Gastroesophageal sphincter (tissue), 4 donors: ENCODE results near the gene RYR2. TPM values are rescaled to one million over a fixed set of nuclear protein-coding genes. Genes with fewer than 3 reads are reported as not detected.

Experiments
- ATAC-seq: fragments of 150-250 bp; one replicate; pipeline ENCODE4 v1.9.1; 2016; ENCODE audit warnings: mild to moderate bottlenecking, moderate library complexity
- H3K27ac ChIP-seq, 4 donors: fragments of 200-600 bp; sonication (generic) in 3 of 4; 1 replicate in 3 of 4; 2 replicates in 1 of 4; pipeline ENCODE4 v1.5.1; 2016 to 2019
- H3K27me3 ChIP-seq: fragments of 200-600 bp; sonication (generic); one replicate; pipeline ENCODE4 v1.5.1; 2019
- H3K36me3 ChIP-seq, 2 donors: fragments of 200-600 bp; sonication (generic); one replicate each; pipeline ENCODE4 v1.5.1; 2019; ENCODE audit warnings: control low read depth in 1 of 2
- H3K4me1 ChIP-seq, 3 donors: fragments of 200-600 bp; sonication (generic); 1 replicate in 2 of 3; 2 replicates in 1 of 3; pipeline ENCODE4 v1.5.1; 2016 to 2019; ENCODE audit warnings: control low read depth in 2 of 3
- H3K4me3 ChIP-seq, 2 donors: fragments of 200-600 bp; sonication (generic); one replicate each; pipeline ENCODE4 v1.5.1; 2019; ENCODE audit warnings: mild to moderate bottlenecking in 1 of 2, moderate library complexity in 1 of 2
- H3K9me3 ChIP-seq, 3 donors: fragments of 200-600 bp; sonication (generic); one replicate each; pipeline ENCODE4 v1.5.1; 2017 to 2019; ENCODE audit warnings: control low read depth in 2 of 3
- EP300 ChIP-seq: sonication (generic); formaldehyde crosslinking; IDR thresholded peaks from one replicate; pipeline ENCODE4 v1.6.1; 2017; ENCODE audit warnings: antibody characterized with exemption, mild to moderate bottlenecking
- POLR2A ChIP-seq, 2 donors: fragments of 450-650 bp; IDR thresholded peaks; one replicate each; pipeline ENCODE4 v1.6.1; 2017; ENCODE audit warnings: antibody characterized with exemption in 2 of 2, mild to moderate bottlenecking in 2 of 2, moderate library complexity in 1 of 2
- POLR2AphosphoS5 ChIP-seq: sonication (generic); formaldehyde crosslinking; IDR thresholded peaks from one replicate; pipeline ENCODE4 v1.6.1; 2017; ENCODE audit warnings: antibody characterized with exemption
- WGBS, 2 donors: methylation state at CpG; one replicate each; pipeline ENCODE4 v1.1.5; 2018; ENCODE audit warnings: low coverage in 1 of 2; 5-methylcytosine and 5-hydroxymethylcytosine counted together
- total RNA-seq, 4 donors: library from RNA; depleted of rRNA; stranded (reverse); fragments of >200 nt; gene quantifications; one replicate each; pipeline ENCODE4 v1.1.0, GENCODE V29; 2016
- TF ChIP-seq, protein P1 (sequence below), 4 experiments: fragments of 200-600 bp in 2 of 4; fragments of 450-650 bp in 2 of 4; sonication (generic) in 1 of 4; IDR thresholded peaks; one replicate each; pipeline ENCODE4 v1.5.1; 2017 to 2019; ENCODE audit warnings: antibody characterized with exemption in 4 of 4, mild to moderate bottlenecking in 2 of 4, moderate library complexity in 2 of 4

The RYR2 gene
- total RNA-seq, 4 donors from 2014 or later: 27.4 to 78.8 (median 42.7) TPM

DNA sequence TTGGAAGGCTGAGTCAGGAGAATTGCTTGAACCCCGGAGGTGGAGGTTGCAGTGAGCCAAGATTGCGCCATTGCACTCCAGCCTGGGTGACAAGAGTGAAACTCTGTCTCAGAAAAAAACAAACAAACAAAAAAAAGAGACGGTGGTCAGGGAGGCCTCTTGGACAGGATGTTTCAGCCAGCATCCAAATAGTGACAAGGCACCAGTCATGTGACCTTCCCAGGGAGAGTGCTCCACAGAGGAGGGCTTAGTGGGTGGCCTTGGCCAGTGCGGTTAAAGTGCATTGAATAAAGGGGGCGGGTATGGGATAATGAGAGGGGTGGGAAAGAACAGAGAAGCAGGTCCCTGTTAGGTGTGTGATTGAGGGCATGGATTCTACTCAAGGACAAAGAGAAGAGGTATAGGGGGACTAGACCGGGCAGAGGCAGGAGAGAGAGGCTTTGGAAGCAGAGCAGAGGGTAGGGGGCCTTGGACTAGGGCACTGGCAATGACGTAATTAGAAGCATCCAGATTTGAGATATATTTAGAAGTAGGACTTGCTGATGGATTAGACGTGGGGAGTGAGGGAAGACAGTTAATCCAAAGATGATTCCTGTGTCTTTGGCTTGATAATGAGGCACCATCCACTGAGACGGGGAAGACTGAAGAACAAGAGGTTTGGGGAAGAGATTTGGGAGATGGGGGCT lies 12.0 kb upstream of the RYR2 start:
- no peaks in the 10 kb centered on the region for H3K9me3 ChIP-seq
- H3K4me1 ChIP-seq: peaks cover 0 to 26% (median 13%) of the 10 kb centered on the region in 3 donors
- H3K36me3 ChIP-seq: no peaks in the 10 kb centered on the region
- TF ChIP-seq POLR2AphosphoS5 (no peak), POLR2A (IDR thresholded peaks at IDR 0.05) (no peak), EP300 (no peak)
- TF ChIP-seq, protein P1, sequence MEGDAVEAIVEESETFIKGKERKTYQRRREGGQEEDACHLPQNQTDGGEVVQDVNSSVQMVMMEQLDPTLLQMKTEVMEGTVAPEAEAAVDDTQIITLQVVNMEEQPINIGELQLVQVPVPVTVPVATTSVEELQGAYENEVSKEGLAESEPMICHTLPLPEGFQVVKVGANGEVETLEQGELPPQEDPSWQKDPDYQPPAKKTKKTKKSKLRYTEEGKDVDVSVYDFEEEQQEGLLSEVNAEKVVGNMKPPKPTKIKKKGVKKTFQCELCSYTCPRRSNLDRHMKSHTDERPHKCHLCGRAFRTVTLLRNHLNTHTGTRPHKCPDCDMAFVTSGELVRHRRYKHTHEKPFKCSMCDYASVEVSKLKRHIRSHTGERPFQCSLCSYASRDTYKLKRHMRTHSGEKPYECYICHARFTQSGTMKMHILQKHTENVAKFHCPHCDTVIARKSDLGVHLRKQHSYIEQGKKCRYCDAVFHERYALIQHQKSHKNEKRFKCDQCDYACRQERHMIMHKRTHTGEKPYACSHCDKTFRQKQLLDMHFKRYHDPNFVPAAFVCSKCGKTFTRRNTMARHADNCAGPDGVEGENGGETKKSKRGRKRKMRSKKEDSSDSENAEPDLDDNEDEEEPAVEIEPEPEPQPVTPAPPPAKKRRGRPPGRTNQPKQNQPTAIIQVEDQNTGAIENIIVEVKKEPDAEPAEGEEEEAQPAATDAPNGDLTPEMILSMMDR (IDR thresholded peaks at IDR 0.05): no peak
- no peak overlapping the region for H3K27ac ChIP-seq
- no peak for ATAC-seq
- no peaks in the 10 kb centered on the region for H3K27me3 ChIP-seq
- H3K4me3 ChIP-seq: no peak overlapping the region
- 76% methylated on average over 7 to 8 of the region's 9 CpGs for WGBS, 2 donors

- TF ChIP-seq POLR2AphosphoS5: peak; percentile 84
- TF ChIP-seq, protein P1 (IDR thresholded peaks at IDR 0.05): no peak
- no peak for TF ChIP-seq POLR2A (IDR thresholded peaks at IDR 0.05)
- TF ChIP-seq EP300: no peak
- 44% methylated on average over 4 of the region's 4 CpGs; no CpG with 5 or more reads in 1 of the 2 donors for WGBS, 2 donors
- Histone ChIP-seq H3K4me1 (peaks cover 0 to 26% (median 11%) of the 10 kb centered on the region in 3 donors), H3K4me3 (no peak overlapping the region), H3K36me3 (no peaks in the 10 kb centered on the region), H3K9me3 (no peaks in the 10 kb centered on the region), H3K27ac (peak overlapping the region in 3 of 4 donors; percentile 41 to 71 (median 59)), H3K27me3 (no peaks in the 10 kb centered on the region)
- ATAC-seq: no peak
Observed at GRCh38 chr1:237031480-237031879, 10.5 kb upstream of the RYR2 start.

DNA sequence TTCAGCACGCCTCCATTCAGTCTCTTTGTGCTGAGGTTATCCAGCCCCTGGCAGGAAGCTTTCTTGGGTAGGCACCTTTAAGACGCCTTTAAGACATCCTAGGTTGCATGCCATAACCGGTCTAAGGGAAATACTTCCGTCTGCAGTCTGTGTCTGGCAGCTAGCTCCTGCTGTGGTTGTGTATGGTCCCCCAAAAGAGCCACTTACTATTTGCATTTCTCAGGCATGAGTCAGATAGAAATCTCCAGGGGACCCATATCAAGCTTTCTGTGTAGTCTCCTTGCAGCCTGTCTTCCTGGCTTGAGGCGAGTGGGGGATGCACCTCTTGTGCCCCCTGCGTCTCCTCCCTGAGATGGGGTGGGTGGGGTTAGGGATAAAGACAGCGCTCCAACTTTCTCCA lies 10.0 kb upstream of the RYR2 start:
- no peak for ATAC-seq
- no peaks in the 10 kb centered on the region for H3K27me3 ChIP-seq
- H3K4me3 ChIP-seq: no peak overlapping the region
- no peak for TF ChIP-seq EP300
- TF ChIP-seq, protein P1 (IDR thresholded peaks at IDR 0.05): no peak
- TF ChIP-seq POLR2AphosphoS5: no peak
- TF ChIP-seq POLR2A (IDR thresholded peaks at IDR 0.05): no peak
- H3K4me1 ChIP-seq: peaks cover 0 to 26% (median 11%) of the 10 kb centered on the region in 3 donors
- H3K27ac ChIP-seq: peak overlapping the region in 2 of 4 donors; percentile 41 to 71
- no peaks in the 10 kb centered on the region for H3K9me3 ChIP-seq
- H3K36me3 ChIP-seq: no peaks in the 10 kb centered on the region
- 21 to 92% methylated on average over 3 to 4 of the region's 7 CpGs for WGBS, 2 donors

DNA sequence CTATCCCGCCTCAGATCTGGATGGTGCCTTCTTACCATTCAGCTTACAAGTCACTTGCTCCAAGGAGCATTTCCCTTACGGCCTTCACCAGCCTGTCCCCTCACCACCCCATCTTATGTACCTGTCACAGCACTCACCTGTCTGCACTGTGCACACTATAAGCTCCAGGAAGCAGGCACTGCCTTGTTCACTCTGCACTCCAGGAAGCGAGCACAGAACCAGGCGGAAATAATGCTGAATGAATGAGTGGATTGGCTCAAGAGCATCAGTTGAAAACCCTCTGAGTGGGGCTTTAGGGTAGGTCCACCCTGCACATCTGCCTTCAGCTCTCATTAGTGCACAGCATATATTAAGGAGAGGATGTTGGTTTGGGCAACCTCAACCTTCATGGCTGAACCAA lies 8.9 kb upstream of the RYR2 start:
- no peak overlapping the region for H3K27ac ChIP-seq
- H3K4me3 ChIP-seq: no peak overlapping the region
- 90 to 93% methylated on average over 2 to 3 of the region's 4 CpGs for WGBS, 2 donors
- no peaks in the 10 kb centered on the region for H3K27me3 ChIP-seq
- TF ChIP-seq POLR2AphosphoS5 (no peak), EP300 (no peak), POLR2A (IDR thresholded peaks at IDR 0.05) (no peak)
- TF ChIP-seq, protein P1 (IDR thresholded peaks at IDR 0.05): no peak
- H3K9me3 ChIP-seq: no peaks in the 10 kb centered on the region
- no peak for ATAC-seq
- peaks cover 0 to 26% (median 11%) of the 10 kb centered on the region in 3 donors for H3K4me1 ChIP-seq
- H3K36me3 ChIP-seq: no peaks in the 10 kb centered on the region

GRCh38 chr1:237033804-237034203 lies 8.2 kb upstream of the RYR2 start:
- TF ChIP-seq EP300: no peak
- Histone ChIP-seq H3K4me1 (peaks cover 0 to 26% (median 11%) of the 10 kb centered on the region in 3 donors), H3K36me3 (no peaks in the 10 kb centered on the region), H3K27me3 (no peaks in the 10 kb centered on the region), H3K27ac (no peak overlapping the region), H3K9me3 (no peaks in the 10 kb centered on the region), H3K4me3 (no peak overlapping the region)
- 46 to 60% methylated on average over 3 to 4 of the region's 4 CpGs for WGBS, 2 donors
- no peak for ATAC-seq
